Epithelial cell of esophagus (primary cell): Measurements from ENCODE around the gene CLEC10A.
A peak's percentile ranks its signal among the peaks of the same experiment; 100 is the strongest.

Experiments
- DNase-seq: peaks from one replicate; pipeline ENCODE4 v3.0.0; 2010; ENCODE audit warnings: low read depth
- H3K4me3 ChIP-seq: 2 replicates; pipeline ENCODE4 v1.5.1; 2011; ENCODE audit warnings: mild to moderate bottlenecking, low read length, control low read depth
- TF ChIP-seq, protein P1 (sequence below): IDR thresholded peaks from 2 replicates; pipeline ENCODE4 v1.5.1; 2011; ENCODE audit warnings: low read depth, mild to moderate bottlenecking, low read length, control low read depth, inconsistent platforms; ENCODE audit not compliant: insufficient read depth; ENCODE audit errors: missing control alignments

Gene CLEC10A

DNA sequence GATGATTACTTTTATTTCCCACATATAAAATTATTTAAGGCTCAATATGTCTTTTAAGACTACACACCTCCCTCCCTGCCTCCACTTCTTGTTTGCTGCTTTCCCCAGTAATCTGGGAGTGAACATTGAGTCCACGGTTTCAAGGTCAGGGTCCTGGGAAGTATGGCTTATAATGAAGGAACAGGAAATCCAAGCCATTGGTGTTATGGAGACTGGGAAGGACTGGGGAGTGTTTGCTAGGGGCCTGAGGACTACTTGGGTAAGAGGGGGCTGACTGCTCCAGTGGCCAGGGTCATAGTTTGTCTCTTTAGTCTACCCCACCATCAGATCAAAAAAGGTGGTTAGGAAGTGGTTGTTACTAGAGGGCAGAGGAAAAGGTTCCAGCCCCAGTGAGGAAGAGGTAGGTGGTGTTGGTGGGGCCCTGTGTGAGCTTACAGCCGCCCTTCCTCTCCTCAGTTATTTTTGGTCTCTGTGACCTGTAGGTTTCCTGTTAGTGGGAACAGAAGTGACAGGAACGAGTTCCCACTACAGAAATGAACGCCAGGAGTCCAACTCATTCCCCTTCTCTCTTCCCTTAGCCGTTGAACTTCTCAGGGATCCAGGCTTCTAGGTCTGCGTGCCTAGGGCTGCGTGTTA lies 45.0 kb downstream of the CLEC10A start:
- no peak for DNase-seq
- H3K4me3 ChIP-seq = peak overlapping the region; percentile 65

DNA sequence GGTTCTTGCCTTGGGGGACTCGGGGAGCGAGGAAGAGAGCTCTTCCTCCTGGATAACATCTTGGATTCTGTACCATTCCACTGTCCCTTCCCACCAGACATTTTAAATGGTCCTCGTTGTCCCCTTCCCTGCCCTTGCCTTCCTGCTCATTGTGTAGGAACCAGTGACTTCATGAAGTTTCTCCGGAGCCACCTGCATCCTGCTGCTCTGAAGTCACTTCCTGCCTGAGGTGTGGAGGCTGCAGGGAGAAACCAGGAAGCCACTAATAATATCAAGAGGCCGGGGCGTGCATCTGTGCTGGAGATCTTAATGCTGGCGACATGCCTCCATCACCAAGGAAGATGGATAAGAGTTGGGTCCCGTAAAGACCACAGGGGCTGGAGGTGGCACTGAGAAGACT lies 50.4 kb downstream of the CLEC10A start:
- TF ChIP-seq, protein P1, sequence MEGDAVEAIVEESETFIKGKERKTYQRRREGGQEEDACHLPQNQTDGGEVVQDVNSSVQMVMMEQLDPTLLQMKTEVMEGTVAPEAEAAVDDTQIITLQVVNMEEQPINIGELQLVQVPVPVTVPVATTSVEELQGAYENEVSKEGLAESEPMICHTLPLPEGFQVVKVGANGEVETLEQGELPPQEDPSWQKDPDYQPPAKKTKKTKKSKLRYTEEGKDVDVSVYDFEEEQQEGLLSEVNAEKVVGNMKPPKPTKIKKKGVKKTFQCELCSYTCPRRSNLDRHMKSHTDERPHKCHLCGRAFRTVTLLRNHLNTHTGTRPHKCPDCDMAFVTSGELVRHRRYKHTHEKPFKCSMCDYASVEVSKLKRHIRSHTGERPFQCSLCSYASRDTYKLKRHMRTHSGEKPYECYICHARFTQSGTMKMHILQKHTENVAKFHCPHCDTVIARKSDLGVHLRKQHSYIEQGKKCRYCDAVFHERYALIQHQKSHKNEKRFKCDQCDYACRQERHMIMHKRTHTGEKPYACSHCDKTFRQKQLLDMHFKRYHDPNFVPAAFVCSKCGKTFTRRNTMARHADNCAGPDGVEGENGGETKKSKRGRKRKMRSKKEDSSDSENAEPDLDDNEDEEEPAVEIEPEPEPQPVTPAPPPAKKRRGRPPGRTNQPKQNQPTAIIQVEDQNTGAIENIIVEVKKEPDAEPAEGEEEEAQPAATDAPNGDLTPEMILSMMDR = no peak
- H3K4me3 ChIP-seq = no peak overlapping the region
- DNase-seq = no peak

More for the DNA sequence above, 45.0 kb downstream of the CLEC10A start:
- TF ChIP-seq, protein P1 = no peak

DNA sequence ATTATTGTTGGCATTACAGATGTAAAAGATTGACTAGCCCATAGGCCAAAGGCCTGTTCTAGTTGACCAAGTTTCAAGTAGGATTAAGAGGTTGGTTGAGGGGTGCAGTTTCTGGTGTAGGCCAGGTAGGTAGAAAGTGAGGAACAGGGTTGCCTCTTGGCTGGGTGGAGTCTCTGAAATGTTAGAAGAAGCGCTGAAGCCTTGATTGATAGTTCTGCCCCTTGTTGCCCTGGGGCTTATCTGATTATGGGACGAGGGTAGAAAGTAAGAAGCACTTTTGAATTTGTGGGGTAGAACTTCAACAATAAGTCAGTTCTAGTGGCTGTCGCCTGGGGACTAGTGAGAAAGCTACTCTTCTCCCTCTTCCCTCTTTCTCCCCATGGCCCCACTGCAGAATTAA lies 51.0 kb downstream of the CLEC10A start:
- no peak for DNase-seq
- H3K4me3 ChIP-seq = no peak overlapping the region
- TF ChIP-seq, protein P1 = no peak

DNA sequence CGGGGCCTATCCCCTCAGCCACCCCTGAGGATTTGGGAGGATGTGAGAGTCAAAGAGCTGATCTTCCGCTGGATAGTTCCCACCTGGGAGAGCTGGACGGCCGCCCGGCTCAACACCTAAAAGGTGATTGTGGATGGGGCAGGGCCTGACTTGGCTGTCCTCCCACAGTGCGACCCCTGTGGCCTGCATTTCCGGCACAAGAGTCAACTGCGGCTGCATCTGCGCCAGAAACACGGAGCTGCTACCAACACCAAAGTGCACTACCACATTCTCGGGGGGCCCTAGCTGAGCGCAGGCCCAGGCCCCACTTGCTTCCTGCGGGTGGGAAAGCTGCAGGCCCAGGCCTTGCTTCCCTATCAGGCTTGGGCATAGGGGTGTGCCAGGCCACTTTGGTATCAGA lies 52.7 kb downstream of the CLEC10A start:
- no peak overlapping the region for H3K4me3 ChIP-seq
- no peak for DNase-seq
- TF ChIP-seq, protein P1 = no peak

DNA sequence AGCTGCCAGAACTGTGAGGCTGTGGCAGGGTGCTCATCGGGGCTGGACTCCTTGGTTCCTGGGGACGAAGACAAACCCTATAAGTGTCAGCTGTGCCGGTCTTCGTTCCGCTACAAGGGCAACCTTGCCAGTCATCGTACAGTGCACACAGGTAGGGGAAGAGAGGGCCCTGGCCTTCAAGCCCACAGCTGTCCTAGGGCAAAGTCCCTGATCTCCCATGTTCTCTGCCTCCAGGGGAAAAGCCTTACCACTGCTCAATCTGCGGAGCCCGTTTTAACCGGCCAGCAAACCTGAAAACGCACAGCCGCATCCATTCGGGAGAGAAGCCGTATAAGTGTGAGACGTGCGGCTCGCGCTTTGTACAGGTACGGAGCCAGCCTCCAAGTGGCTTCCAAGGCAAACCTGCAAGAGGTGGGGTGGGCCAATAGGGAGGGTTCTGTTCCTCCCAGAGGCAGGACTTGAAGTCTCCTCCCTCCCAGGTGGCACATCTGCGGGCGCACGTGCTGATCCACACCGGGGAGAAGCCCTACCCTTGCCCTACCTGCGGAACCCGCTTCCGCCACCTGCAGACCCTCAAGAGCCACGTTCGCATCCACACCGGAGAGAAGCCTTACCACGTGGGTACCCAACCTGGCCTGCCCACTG lies 53.5 kb downstream of the CLEC10A start:
- TF ChIP-seq, protein P1 = no peak
- DNase-seq = no peak
- no peak overlapping the region for H3K4me3 ChIP-seq

DNA sequence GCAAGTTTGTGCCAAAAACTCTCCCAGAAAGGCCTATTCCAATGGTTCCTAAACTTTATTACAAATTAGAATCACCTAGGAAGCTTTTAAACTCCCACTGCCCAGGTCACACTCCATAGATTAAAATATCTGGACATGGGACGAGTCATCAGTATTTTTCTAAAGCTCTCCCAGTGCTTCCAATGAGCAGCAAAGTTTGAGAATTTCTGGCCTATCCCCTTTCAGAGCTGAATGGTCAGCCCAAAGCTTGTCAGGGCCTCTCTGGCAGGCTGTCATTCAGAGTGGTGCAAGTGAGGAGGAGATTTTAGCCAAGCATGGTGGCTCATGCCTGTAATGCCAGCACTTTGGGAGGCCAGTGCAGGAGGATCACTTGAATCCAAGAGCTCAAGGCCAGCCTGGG lies 54.8 kb downstream of the CLEC10A start:
- no peak overlapping the region for H3K4me3 ChIP-seq
- no peak for DNase-seq
- TF ChIP-seq, protein P1 = no peak
